Measurements from ENCODE around the gene MIDN. TPM values are rescaled to one million over a fixed set of nuclear protein-coding genes. Genes with fewer than 3 reads are reported as not detected.

MIDN gene
- total RNA-seq, 1 donor from 2014 or later = 15.8 TPM

GRCh38 chr19:1259206-1259875 lies 11.0 kb downstream of the MIDN start:
- DNase-seq (ENCODE audit: low read depth) (peak; percentile 57), FAIRE-seq (no peak)
- no peak for TF ChIP-seq CTCF (IDR thresholded peaks at IDR 0.05; ENCODE audit: insufficient read depth, low read length, severe bottlenecking)
- no peaks in the 10 kb centered on the region for H3K27me3 ChIP-seq (ENCODE audit: control insufficient read depth, insufficient read depth, low read length)
- no peak overlapping the region for H3K4me3 ChIP-seq (ENCODE audit: low read depth, low read length)
- H3K36me3 ChIP-seq (ENCODE audit: control insufficient read depth, insufficient read depth, low read length) = peaks cover 25% of the 10 kb centered on the region

- Histone ChIP-seq H3K27me3 (ENCODE audit: control insufficient read depth, insufficient read depth, low read length) (no peaks in the 10 kb centered on the region), H3K36me3 (ENCODE audit: control insufficient read depth, insufficient read depth, low read length) (peaks cover 17% of the 10 kb centered on the region), H3K4me3 (ENCODE audit: low read depth, low read length) (no peak overlapping the region)
- FAIRE-seq (no peak), DNase-seq (ENCODE audit: low read depth) (peak; percentile 68)
- no peak for TF ChIP-seq CTCF (IDR thresholded peaks at IDR 0.05; ENCODE audit: insufficient read depth, low read length, severe bottlenecking)
These were observed 11.7 kb downstream of the MIDN start for GRCh38 chr19:1259876-1260748.

DNA sequence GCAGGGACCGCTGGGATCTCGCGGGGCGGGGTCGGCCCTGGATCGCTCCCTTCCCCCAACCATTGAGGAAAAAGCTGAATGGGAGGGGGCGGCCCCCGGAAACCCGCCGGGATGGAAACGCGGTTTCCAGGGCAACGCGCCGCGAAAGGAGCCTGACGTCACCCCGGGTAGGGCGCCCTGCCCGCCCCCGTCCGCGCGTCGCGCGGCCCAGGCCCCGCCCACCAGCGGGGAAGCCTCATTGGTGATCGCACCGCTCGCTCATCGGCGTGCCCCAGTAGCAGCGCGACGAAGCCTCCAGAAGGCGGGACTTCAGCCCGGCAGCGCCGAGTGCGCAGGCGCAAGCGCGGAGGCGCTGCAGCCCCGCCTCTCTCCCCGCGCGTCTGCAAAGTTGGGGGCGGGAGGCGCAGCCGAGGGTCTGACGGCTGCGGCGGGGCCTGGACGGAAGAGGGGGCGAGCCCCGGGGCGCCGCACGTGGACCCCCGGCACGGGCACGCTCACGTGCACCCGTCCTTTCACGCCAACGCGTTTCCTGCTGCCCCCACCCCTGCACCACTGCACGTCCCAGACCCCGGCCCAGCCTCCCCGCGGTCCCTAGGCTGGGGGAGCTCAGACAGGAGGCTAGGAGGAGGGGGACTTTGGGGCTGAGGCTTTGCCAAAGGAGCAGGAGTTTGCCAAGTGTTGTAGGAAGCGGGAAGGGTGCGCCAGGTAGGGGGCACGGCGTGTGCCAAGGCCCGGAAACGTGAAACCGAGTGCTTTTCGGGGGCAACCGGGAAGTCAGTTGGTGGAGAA lies 12.6 kb downstream of the MIDN start:
- DNase-seq (ENCODE audit: low read depth) (peak; percentile 86), FAIRE-seq (no peak)
- peak overlapping the region; percentile 75 for H3K4me3 ChIP-seq (ENCODE audit: low read depth, low read length)
- TF ChIP-seq CTCF (IDR thresholded peaks at IDR 0.05; ENCODE audit: insufficient read depth, low read length, severe bottlenecking) = no peak
- no peaks in the 10 kb centered on the region for H3K27me3 ChIP-seq (ENCODE audit: control insufficient read depth, insufficient read depth, low read length)
- H3K36me3 ChIP-seq (ENCODE audit: control insufficient read depth, insufficient read depth, low read length) = peaks cover 9% of the 10 kb centered on the region

DNA sequence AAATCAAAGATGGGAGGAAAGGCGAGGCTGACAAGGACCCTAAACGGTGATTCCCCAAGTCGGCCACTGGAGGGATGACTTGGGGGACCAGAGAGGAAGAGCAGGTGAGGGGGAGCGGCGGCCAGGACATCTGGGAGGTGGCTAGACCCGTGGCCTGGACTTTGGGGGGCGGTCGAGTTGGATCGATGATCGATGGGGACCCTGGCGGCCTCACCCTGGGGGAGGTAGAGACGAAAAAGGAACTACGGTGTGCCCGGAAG lies 13.1 kb downstream of the MIDN start:
- peak; percentile 13 for TF ChIP-seq CTCF (IDR thresholded peaks at IDR 0.05; ENCODE audit: insufficient read depth, low read length, severe bottlenecking)
- Histone ChIP-seq H3K4me3 (ENCODE audit: low read depth, low read length) (peak overlapping the region; percentile 75), H3K27me3 (ENCODE audit: control insufficient read depth, insufficient read depth, low read length) (no peaks in the 10 kb centered on the region), H3K36me3 (ENCODE audit: control insufficient read depth, insufficient read depth, low read length) (peaks cover 7% of the 10 kb centered on the region)
- FAIRE-seq (no peak), DNase-seq (ENCODE audit: low read depth) (no peak)

- FAIRE-seq (no peak), DNase-seq (ENCODE audit: low read depth) (no peak)
- Histone ChIP-seq H3K4me3 (ENCODE audit: low read depth, low read length) (peak overlapping the region; percentile 75), H3K36me3 (ENCODE audit: control insufficient read depth, insufficient read depth, low read length) (peaks cover 2% of the 10 kb centered on the region), H3K27me3 (ENCODE audit: control insufficient read depth, insufficient read depth, low read length) (no peaks in the 10 kb centered on the region)
- no peak for TF ChIP-seq CTCF (IDR thresholded peaks at IDR 0.05; ENCODE audit: insufficient read depth, low read length, severe bottlenecking)
These were observed 13.6 kb downstream of the MIDN start for GRCh38 chr19:1261798-1262622.

Data from bronchial epithelial cell (primary cell).